Measurements from ENCODE around the gene RPL22. TPM values are rescaled to one million over a fixed set of nuclear protein-coding genes. Genes with fewer than 3 reads are reported as not detected.

Gene RPL22
- total RNA-seq, 1 experiment from 2014 or later: 298 TPM

GRCh38 chr1:6205849-6206519 lies 6.6 kb upstream of the RPL22 start, which contains the start of gene RNF207:
RNF207 (plus strand) TSS chr1:6206119; CDS start chr1:6206536, 417 bp downstream.
- DNase-seq (ENCODE audit: extremely low read depth, low read depth): peak; percentile 54

GRCh38 chr1:6202256-6202655 lies 2.9 kb upstream of the RPL22 start:
- DNase-seq (ENCODE audit: extremely low read depth, low read depth): no peak

- DNase-seq (ENCODE audit: extremely low read depth, low read depth): no peak
Measured at GRCh38 chr1:6200188-6200809, 904 bp upstream of the RPL22 start.

GRCh38 chr1:6198646-6199297 lies 623 bp downstream of the RPL22 start:
- DNase-seq (ENCODE audit: extremely low read depth, low read depth): no peak

GRCh38 chr1:6197746-6198427 lies 1.5 kb downstream of the RPL22 start:
- no peak for DNase-seq (ENCODE audit: extremely low read depth, low read depth)

- DNase-seq (ENCODE audit: extremely low read depth, low read depth): no peak
Measured at GRCh38 chr1:6191968-6192367, 7.4 kb downstream of the RPL22 start.

- no peak for DNase-seq (ENCODE audit: extremely low read depth, low read depth)
Measured at GRCh38 chr1:6188466-6188865, 10.9 kb downstream of the RPL22 start.

- DNase-seq (ENCODE audit: extremely low read depth, low read depth): peak; percentile 33
Measured at GRCh38 chr1:6185635-6186382, 13.6 kb downstream of the RPL22 start.

GRCh38 chr1:6185151-6185550 lies 14.2 kb downstream of the RPL22 start:
- no peak for DNase-seq (ENCODE audit: extremely low read depth, low read depth)

GRCh38 chr1:6184083-6184783 lies 15.2 kb downstream of the RPL22 start:
- DNase-seq (ENCODE audit: extremely low read depth, low read depth): no peak

GRCh38 chr1:6183520-6183989 lies 15.8 kb downstream of the RPL22 start:
- no peak for DNase-seq (ENCODE audit: extremely low read depth, low read depth)

- DNase-seq (ENCODE audit: extremely low read depth, low read depth): no peak
Measured at GRCh38 chr1:6181347-6181770, 18.0 kb downstream of the RPL22 start.

GRCh38 chr1:6180707-6181311 lies 18.6 kb downstream of the RPL22 start:
- no peak for DNase-seq (ENCODE audit: extremely low read depth, low read depth)

- no peak for DNase-seq (ENCODE audit: extremely low read depth, low read depth)
Measured at GRCh38 chr1:6180268-6180706, 19.1 kb downstream of the RPL22 start, which contains the start of gene CHD5. CHD5 (minus strand) TSS chr1:6180321; CDS start chr1:6180023, 298 bp downstream.

- no peak for DNase-seq (ENCODE audit: extremely low read depth, low read depth)
Measured at GRCh38 chr1:6179564-6180175, 19.7 kb downstream of the RPL22 start.

GRCh38 chr1:6178751-6179563 lies 20.4 kb downstream of the RPL22 start:
- no peak for DNase-seq (ENCODE audit: extremely low read depth, low read depth)

GRCh38 chr1:6177681-6178380 lies 21.6 kb downstream of the RPL22 start:
- DNase-seq (ENCODE audit: extremely low read depth, low read depth): no peak

All from NCI-H460 (cell line).